ENCODE data around the gene MZT1. TPM values are rescaled to one million over a fixed set of nuclear protein-coding genes. Genes with fewer than 3 reads are reported as not detected.

The MZT1 gene
- total RNA-seq, 2 experiments from 2014 or later, result 30.5 to 30.8 TPM

GRCh38 chr13:72689181-72689696 is 38.2 kb downstream of the MZT1 start:
- ChIA-PET CTCF (no interaction called here), POLR2A (no interaction called here)

- POLR2A ChIA-PET, result no interaction called here
- CTCF ChIA-PET, result no interaction called here
Observed at GRCh38 chr13:72686766-72687165, 40.7 kb downstream of the MZT1 start.

DNA sequence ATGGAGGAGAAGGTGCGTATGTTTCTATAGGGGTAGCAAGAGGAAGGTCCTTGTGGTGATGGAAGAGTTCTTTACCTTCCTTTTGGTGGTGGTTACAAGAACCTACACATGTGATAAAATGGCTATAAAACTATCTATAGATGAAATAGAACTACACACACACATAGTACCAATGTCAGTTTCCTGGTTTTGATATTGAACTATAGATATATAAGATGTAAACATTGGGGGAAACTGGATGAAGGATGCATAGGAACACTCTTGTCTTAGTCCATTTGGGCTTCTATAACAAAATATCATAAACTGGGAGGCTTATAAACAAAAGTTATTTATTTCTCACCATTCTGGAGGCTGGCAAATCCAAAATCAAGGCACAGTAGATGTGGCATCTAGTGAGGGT is 47.1 kb downstream of the MZT1 start:
- POLR2A ChIA-PET, result no interaction called here
- CTCF ChIA-PET, result no interaction called here

DNA sequence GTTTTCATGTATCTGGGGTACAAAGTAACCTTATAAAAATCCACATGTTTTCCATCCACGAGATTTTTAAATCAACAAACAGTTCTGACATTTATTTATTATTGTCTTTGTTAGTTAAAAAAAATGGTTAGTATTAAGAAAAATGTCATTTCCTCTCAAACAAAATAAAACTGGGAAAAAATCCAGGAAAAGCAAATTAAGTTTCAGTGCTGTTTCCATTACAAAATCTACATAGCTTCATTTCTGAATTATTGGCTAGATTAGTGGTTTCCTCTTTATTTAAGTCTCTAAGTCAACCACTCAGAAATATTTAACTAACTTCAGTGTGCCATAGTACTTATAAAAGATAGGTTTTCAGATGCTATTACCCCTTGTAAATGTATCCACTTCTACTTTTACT is 49.1 kb downstream of the MZT1 start:
- CTCF ChIA-PET, result no interaction called here

DNA sequence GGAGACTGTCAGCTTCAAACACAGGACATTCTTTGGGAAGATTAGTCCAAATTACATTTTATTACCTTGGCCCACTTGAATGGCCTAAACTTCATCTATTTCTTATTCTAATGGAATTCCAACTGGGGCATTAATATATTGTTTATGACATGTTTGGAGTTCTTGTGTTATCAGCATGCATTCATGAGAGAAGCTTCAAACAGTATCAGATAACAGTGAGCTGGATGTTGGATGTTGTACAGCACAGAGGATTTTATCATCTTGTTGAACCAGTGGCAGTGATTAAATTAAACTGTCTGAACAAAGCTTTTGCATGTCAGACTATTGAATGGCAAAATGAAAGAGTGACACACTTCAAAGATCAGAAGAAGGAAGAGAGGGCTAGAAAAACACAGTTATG is 50.0 kb downstream of the MZT1 start:
- POLR2A ChIA-PET, result no interaction called here
- CTCF ChIA-PET, result no interaction called here

More for the DNA sequence above, 49.1 kb downstream of the MZT1 start:
- POLR2A ChIA-PET, result no interaction called here

GRCh38 chr13:72666391-72666790 is 61.0 kb downstream of the MZT1 start:
- CTCF ChIA-PET, result no interaction called here
- POLR2A ChIA-PET, result no interaction called here

GRCh38 chr13:72662548-72662947 is 64.9 kb downstream of the MZT1 start:
- CTCF ChIA-PET, result no interaction called here
- POLR2A ChIA-PET, result no interaction called here

Other genes with a start within 250 kb of the MZT1 start
- gene BORA, start 294 bp upstream of the MZT1 start, total RNA-seq, result 10 to 100 TPM; 12.1 to 12.8 TPM
- 10 to 100 TPM; 55.6 to 56.3 TPM for gene DIS3, start 54.3 kb upstream of the MZT1 start, total RNA-seq
- gene PIBF1, start 54.5 kb upstream of the MZT1 start, total RNA-seq, result 10 to 100 TPM; 17.9 to 19.8 TPM

Measured in activated CD8-positive, alpha-beta memory T cell treated with anti-CD3 and anti-CD28 coated beads for 36 hours (primary cell).